ENCODE results near the gene REPS2. TPM values are rescaled to one million over a fixed set of nuclear protein-coding genes. Genes with fewer than 3 reads are reported as not detected.

Gene REPS2
- total and polyA plus RNA-seq, 2 experiments from 2014 or later: 1.2 to 4.4 TPM

DNA sequence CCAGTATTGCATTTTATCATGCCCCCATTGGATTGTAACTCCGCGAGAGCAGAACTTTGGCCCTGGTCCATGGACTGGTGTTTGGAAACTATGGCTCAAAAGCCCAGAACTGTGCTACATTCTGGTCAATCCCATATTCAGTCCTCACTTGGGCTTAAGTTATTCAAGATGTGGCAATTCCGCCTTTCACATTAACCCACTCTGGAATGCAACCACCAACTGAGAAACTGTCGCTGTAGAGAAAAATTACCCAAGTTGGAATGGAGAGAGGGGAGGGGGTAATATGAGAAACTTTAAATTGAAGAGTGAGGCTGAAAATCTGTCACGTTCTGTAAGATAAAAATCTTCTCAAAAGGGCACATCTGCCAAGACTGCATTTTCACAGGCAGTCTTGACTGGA, 239.0 kb downstream of the REPS2 start:
- Histone ChIP-seq H3K4me3 (no peak overlapping the region), H3K36me3 (ENCODE audit: insufficient read depth) (no peaks in the 10 kb centered on the region), H3K4me1 (ENCODE audit: insufficient read depth) (no peaks in the 10 kb centered on the region), H2AFZ (no peak overlapping the region), H3K79me2 (replicated peaks; ENCODE audit: insufficient read depth) (no peaks in the 10 kb centered on the region), H4K20me1 (replicated peaks; ENCODE audit: insufficient read depth) (no peaks in the 10 kb centered on the region), H3K27me3 (ENCODE audit: insufficient read depth) (no peaks in the 10 kb centered on the region), H3F3A (replicated peaks; ENCODE audit: low read depth) (no peaks in the 10 kb centered on the region), H3K4me2 (no peak overlapping the region), H3K9me2 (ENCODE audit: insufficient read depth) (no peaks in the 10 kb centered on the region), H3K27ac (ENCODE audit: low read depth) (no peak overlapping the region)
- DNase-seq (ENCODE audit: low spot score): no peak
- no peak for ATAC-seq
- no peak overlapping the region for H3K4me3 Mint-ChIP-seq
- no peak overlapping the region for H3K27ac Mint-ChIP-seq
- no peak for TF ChIP-seq ZNF462 (CRISPR knock-in tag; IDR thresholded peaks at IDR 0.05)
- TF ChIP-seq ZNF331 (CRISPR knock-in tag; IDR thresholded peaks at IDR 0.05; ENCODE audit: low read depth): no peak
- no peak for TF ChIP-seq EZH2phosphoT487 (IDR thresholded peaks at IDR 0.05; ENCODE audit: unreplicated experiment)
- no peak for TF ChIP-seq CREB1 (CRISPR knock-in tag; IDR thresholded peaks at IDR 0.05; ENCODE audit: low read depth)
- no peak for TF ChIP-seq REST (IDR thresholded peaks at IDR 0.05; ENCODE audit: unreplicated experiment)
- TF ChIP-seq ZNF114 (CRISPR knock-in tag; IDR thresholded peaks at IDR 0.05): no peak
- no peak for TF ChIP-seq JUNB (IDR thresholded peaks at IDR 0.05; ENCODE audit: unreplicated experiment)
- TF ChIP-seq NANOG (IDR thresholded peaks at IDR 0.05; ENCODE audit: borderline replicate concordance): no peak
- TF ChIP-seq, protein P1, sequence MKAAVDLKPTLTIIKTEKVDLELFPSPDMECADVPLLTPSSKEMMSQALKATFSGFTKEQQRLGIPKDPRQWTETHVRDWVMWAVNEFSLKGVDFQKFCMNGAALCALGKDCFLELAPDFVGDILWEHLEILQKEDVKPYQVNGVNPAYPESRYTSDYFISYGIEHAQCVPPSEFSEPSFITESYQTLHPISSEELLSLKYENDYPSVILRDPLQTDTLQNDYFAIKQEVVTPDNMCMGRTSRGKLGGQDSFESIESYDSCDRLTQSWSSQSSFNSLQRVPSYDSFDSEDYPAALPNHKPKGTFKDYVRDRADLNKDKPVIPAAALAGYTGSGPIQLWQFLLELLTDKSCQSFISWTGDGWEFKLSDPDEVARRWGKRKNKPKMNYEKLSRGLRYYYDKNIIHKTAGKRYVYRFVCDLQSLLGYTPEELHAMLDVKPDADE (IDR thresholded peaks at IDR 0.05): no peak
- no peak for TF ChIP-seq POLR2AphosphoS5 (IDR thresholded peaks at IDR 0.05; ENCODE audit: low read depth)
- TF ChIP-seq, protein P2, sequence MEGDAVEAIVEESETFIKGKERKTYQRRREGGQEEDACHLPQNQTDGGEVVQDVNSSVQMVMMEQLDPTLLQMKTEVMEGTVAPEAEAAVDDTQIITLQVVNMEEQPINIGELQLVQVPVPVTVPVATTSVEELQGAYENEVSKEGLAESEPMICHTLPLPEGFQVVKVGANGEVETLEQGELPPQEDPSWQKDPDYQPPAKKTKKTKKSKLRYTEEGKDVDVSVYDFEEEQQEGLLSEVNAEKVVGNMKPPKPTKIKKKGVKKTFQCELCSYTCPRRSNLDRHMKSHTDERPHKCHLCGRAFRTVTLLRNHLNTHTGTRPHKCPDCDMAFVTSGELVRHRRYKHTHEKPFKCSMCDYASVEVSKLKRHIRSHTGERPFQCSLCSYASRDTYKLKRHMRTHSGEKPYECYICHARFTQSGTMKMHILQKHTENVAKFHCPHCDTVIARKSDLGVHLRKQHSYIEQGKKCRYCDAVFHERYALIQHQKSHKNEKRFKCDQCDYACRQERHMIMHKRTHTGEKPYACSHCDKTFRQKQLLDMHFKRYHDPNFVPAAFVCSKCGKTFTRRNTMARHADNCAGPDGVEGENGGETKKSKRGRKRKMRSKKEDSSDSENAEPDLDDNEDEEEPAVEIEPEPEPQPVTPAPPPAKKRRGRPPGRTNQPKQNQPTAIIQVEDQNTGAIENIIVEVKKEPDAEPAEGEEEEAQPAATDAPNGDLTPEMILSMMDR (conservative IDR thresholded peaks at IDR 0.05; ENCODE audit: low read depth in 2 of 2): no peak
- no peak for TF ChIP-seq EZH2 (IDR thresholded peaks at IDR 0.05; ENCODE audit: low read depth, unreplicated experiment)
- no peak for TF ChIP-seq STAT1 (IDR thresholded peaks at IDR 0.05; ENCODE audit: unreplicated experiment)
- no peaks in the 10 kb centered on the region for H3K36me3 Mint-ChIP-seq (ENCODE audit: low read depth)
- H3K9me3 Mint-ChIP-seq: peaks cover 4% of the 10 kb centered on the region; the same call in 1 of the 3 replicates
- peaks cover 5% of the 10 kb centered on the region; the same call in 1 of the 3 replicates for H3K4me1 Mint-ChIP-seq
- no peaks in the 10 kb centered on the region for H3K27me3 Mint-ChIP-seq (ENCODE audit: insufficient read depth, low read depth, poor library complexity)

Measured in GM23338 (cell line).